Esophagus squamous epithelium (tissue), 5 donors: Measurements from ENCODE around the gene PTGS1. TPM values are rescaled to one million over a fixed set of nuclear protein-coding genes. Genes with fewer than 3 reads are reported as not detected.

Experiments used
- DNase-seq: peaks from one replicate; lab custom pipeline; 2025; lab: John Stamatoyannopoulos, UW
- H3K27ac ChIP-seq, 4 donors: fragments of 200-600 bp; sonication (generic); one replicate each; pipeline ENCODE4 v1.5.1; 2016 to 2019; ENCODE audit warnings: mild to moderate bottlenecking in 1 of 4
- H3K27me3 ChIP-seq, 4 donors: fragments of 200-600 bp; sonication (generic); 1 replicate in 3 of 4; 2 replicates in 1 of 4; pipeline versions ENCODE4 v1.5.1 to v1.6.0; 2017 to 2021; ENCODE audit warnings: antibody characterized with exemption in 1 of 4
- H3K36me3 ChIP-seq, 3 donors: fragments of 200-600 bp; sonication (generic); one replicate each; pipeline ENCODE4 v1.5.1; 2016 to 2019
- H3K4me1 ChIP-seq, 3 donors: fragments of 200-600 bp; sonication (generic); one replicate each; pipeline ENCODE4 v1.5.1; 2017 to 2019
- H3K4me3 ChIP-seq, 4 donors: fragments of 200-600 bp; sonication (generic); 1 replicate in 3 of 4; 2 replicates in 1 of 4; pipeline ENCODE4 v1.5.1; 2016 to 2019; ENCODE audit warnings: mild to moderate bottlenecking in 2 of 4, moderate library complexity in 1 of 4
- H3K9me3 ChIP-seq, 3 donors: fragments of 200-600 bp; sonication (generic); one replicate each; pipeline ENCODE4 v1.5.1; 2016 to 2019
- POLR2A ChIP-seq, 4 donors: fragments of 450-650 bp; IDR thresholded peaks; one replicate each; pipeline ENCODE4 v1.6.1; 2017; ENCODE audit warnings: antibody characterized with exemption in 4 of 4, mild to moderate bottlenecking in 4 of 4, moderate library complexity in 3 of 4
- WGBS, 2 donors: methylation state at CpG; one replicate each; pipeline ENCODE4 v1.1.5; 2018; 5-methylcytosine and 5-hydroxymethylcytosine counted together
- intact Hi-C: fragments of 100-400 bp; cut with DNase I; formaldehyde crosslinking; loops from one replicate; pipeline ENCODE4 v1.15.0; 2022
- total RNA-seq, 4 donors: library from RNA; depleted of rRNA; stranded (reverse); fragments of >200 nt; gene quantifications; one replicate each; pipeline ENCODE4 v1.1.0, GENCODE V29; 2016
- TF ChIP-seq, protein P1 (sequence below), 6 experiments: fragments of 450-650 bp in 4 of 6; fragments of 200-600 bp in 2 of 6; sonication (generic) in 2 of 6; IDR thresholded peaks; one replicate each; pipeline ENCODE4 v1.5.1; 2016 to 2019; ENCODE audit warnings: antibody characterized with exemption in 6 of 6, mild to moderate bottlenecking in 4 of 6, moderate library complexity in 4 of 6
- donor health status: DM: yes; HTN: yes; CAD: no.

PTGS1 gene
- total RNA-seq, 4 donors from 2014 or later = 15.6 to 36.1 (median 30.3) TPM

DNA sequence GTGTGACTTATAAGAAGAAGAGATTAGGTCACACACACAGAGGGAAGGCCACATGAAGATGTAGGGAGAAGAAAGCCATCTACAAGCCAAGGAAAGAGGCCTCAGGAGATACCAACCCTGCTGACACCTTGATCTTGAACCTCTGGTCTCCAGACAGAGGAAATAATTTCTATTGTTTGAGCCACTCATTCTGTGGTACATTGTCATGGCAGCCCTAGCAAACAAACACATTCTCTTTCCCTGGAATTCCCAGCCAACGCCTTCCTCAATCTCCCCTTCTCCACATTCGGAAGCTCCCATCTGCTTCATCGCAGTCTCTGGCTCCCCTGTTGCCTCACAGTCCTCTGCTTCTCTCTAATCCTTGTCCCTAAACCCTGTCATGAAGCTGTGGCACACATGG lies 16.7 kb downstream of the PTGS1 start:
- Histone ChIP-seq H3K4me3 (no peak overlapping the region), H3K9me3 (no peaks in the 10 kb centered on the region), H3K4me1 (peaks cover 0 to 46% (median 8%) of the 10 kb centered on the region in 3 donors), H3K27ac (peak overlapping the region in 3 of 4 donors; percentile 21 to 48 (median 38)), H3K27me3 (no peaks in the 10 kb centered on the region), H3K36me3 (peaks cover 0 to 55% (median 0%) of the 10 kb centered on the region in 3 donors)
- 82 to 91% methylated on average over 3 of the region's 3 CpGs for WGBS, 2 donors
- no peak for TF ChIP-seq POLR2A (IDR thresholded peaks at IDR 0.05)
- TF ChIP-seq, protein P1, sequence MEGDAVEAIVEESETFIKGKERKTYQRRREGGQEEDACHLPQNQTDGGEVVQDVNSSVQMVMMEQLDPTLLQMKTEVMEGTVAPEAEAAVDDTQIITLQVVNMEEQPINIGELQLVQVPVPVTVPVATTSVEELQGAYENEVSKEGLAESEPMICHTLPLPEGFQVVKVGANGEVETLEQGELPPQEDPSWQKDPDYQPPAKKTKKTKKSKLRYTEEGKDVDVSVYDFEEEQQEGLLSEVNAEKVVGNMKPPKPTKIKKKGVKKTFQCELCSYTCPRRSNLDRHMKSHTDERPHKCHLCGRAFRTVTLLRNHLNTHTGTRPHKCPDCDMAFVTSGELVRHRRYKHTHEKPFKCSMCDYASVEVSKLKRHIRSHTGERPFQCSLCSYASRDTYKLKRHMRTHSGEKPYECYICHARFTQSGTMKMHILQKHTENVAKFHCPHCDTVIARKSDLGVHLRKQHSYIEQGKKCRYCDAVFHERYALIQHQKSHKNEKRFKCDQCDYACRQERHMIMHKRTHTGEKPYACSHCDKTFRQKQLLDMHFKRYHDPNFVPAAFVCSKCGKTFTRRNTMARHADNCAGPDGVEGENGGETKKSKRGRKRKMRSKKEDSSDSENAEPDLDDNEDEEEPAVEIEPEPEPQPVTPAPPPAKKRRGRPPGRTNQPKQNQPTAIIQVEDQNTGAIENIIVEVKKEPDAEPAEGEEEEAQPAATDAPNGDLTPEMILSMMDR (IDR thresholded peaks at IDR 0.05) = no peak
- intact Hi-C loops = no loop called here
- DNase-seq = no peak

DNA sequence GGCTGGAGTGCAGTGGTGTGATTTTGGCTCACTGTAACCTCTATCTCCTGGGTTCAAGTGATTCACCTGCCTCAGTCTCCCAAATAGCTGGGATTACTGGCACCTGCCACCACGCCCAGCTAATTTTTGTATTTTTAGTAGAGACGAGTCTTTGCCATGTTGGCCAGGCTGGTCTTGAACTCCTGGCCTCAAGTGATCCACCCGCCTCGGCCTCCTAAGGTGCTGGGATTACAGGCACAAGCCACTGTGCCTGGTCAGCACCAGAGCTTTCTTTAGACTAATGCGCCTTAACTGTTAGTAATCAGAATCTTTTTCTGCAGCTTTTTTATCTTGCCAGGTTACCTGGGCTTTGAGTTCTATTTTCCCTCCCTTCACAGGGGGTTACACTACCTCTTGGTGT lies 18.4 kb downstream of the PTGS1 start:
- no peak for DNase-seq
- peak overlapping the region in 2 of 4 donors; percentile 55 to 61 for H3K27ac ChIP-seq

DNA sequence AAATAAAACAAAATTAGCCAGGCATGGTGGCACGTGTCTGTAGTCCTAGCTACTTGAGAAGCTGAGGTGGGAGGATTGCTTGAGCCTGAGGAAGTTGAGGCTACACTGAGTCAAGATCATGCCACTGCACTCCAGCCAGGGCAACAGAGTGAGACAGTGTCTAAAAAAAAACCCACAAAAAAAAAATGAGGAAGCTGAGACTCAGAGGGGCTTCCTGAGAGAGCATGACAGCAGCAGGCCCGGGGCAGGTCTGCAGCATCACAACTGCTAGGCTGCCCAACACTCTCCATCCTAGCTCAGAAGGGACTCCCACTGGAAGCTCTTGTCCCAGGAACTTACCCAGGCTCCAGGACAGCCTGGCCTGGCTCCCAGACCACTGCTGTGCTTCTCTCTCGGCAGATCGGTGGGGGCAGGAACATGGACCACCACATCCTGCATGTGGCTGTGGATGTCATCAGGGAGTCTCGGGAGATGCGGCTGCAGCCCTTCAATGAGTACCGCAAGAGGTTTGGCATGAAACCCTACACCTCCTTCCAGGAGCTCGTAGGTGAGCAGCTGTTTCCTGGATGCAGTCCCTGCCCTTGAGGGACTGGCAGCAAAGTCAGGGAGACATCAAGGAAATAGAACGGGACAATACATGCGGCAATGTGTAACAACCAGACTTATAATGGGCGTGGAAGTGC lies 19.1 kb downstream of the PTGS1 start:
- Histone ChIP-seq H3K36me3 (peaks cover 0 to 55% (median 0%) of the 10 kb centered on the region in 3 donors), H3K9me3 (no peaks in the 10 kb centered on the region), H3K4me3 (no peak overlapping the region), H3K4me1 (peaks cover 0 to 56% (median 22%) of the 10 kb centered on the region in 3 donors), H3K27ac (peak overlapping the region in 3 of 4 donors; percentile 50 to 61 (median 55)), H3K27me3 (no peaks in the 10 kb centered on the region)
- TF ChIP-seq, protein P1 (IDR thresholded peaks at IDR 0.05) = no peak
- no peak for TF ChIP-seq POLR2A (IDR thresholded peaks at IDR 0.05)
- no peak for DNase-seq
- intact Hi-C loops = no loop called here
- 24 to 40% methylated on average over 5 of the region's 11 CpGs for WGBS, 2 donors

More for the DNA sequence above, 18.4 kb downstream of the PTGS1 start:
- no peak overlapping the region for H3K4me3 ChIP-seq
- no peaks in the 10 kb centered on the region for H3K9me3 ChIP-seq
- no peaks in the 10 kb centered on the region for H3K27me3 ChIP-seq
- peaks cover 0 to 50% (median 16%) of the 10 kb centered on the region in 3 donors for H3K4me1 ChIP-seq
- peaks cover 0 to 60% (median 0%) of the 10 kb centered on the region in 3 donors for H3K36me3 ChIP-seq
- TF ChIP-seq, protein P1 (IDR thresholded peaks at IDR 0.05) = no peak
- no peak for TF ChIP-seq POLR2A (IDR thresholded peaks at IDR 0.05)
- WGBS, 2 donors = 91 to 92% methylated on average over 5 of the region's 5 CpGs
- intact Hi-C loops = no loop called here

DNA sequence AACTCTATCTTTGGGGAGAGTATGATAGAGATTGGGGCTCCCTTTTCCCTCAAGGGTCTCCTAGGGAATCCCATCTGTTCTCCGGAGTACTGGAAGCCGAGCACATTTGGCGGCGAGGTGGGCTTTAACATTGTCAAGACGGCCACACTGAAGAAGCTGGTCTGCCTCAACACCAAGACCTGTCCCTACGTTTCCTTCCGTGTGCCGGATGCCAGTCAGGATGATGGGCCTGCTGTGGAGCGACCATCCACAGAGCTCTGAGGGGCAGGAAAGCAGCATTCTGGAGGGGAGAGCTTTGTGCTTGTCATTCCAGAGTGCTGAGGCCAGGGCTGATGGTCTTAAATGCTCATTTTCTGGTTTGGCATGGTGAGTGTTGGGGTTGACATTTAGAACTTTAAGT lies 21.5 kb downstream of the PTGS1 start:
- intact Hi-C loops = no loop called here
- DNase-seq = no peak
- no peak for TF ChIP-seq POLR2A (IDR thresholded peaks at IDR 0.05)
- TF ChIP-seq, protein P1 (IDR thresholded peaks at IDR 0.05) = no peak
- peaks cover 0 to 62% (median 23%) of the 10 kb centered on the region in 3 donors for H3K4me1 ChIP-seq
- no peaks in the 10 kb centered on the region for H3K27me3 ChIP-seq
- H3K9me3 ChIP-seq = no peaks in the 10 kb centered on the region
- H3K27ac ChIP-seq = peak overlapping the region in 3 of 4 donors; percentile 71 to 85 (median 79)
- H3K36me3 ChIP-seq = peaks cover 0 to 32% (median 0%) of the 10 kb centered on the region in 3 donors
- H3K4me3 ChIP-seq = no peak overlapping the region
- 94 to 97% methylated on average over 4 to 9 of the region's 9 CpGs for WGBS, 2 donors

DNA sequence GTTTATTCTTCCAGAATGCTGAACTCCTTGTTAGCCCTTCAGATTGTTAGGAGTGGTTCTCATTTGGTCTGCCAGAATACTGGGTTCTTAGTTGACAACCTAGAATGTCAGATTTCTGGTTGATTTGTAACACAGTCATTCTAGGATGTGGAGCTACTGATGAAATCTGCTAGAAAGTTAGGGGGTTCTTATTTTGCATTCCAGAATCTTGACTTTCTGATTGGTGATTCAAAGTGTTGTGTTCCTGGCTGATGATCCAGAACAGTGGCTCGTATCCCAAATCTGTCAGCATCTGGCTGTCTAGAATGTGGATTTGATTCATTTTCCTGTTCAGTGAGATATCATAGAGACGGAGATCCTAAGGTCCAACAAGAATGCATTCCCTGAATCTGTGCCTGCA lies 21.9 kb downstream of the PTGS1 start:
- Histone ChIP-seq H3K4me1 (peaks cover 0 to 62% (median 23%) of the 10 kb centered on the region in 3 donors), H3K36me3 (peaks cover 0 to 27% (median 0%) of the 10 kb centered on the region in 3 donors), H3K9me3 (no peaks in the 10 kb centered on the region), H3K27me3 (no peaks in the 10 kb centered on the region), H3K27ac (peak overlapping the region in 3 of 4 donors; percentile 71 to 85 (median 79)), H3K4me3 (no peak overlapping the region)
- intact Hi-C loops = no loop called here
- 69 to 95% methylated on average over 1 to 2 of the region's 2 CpGs for WGBS, 2 donors
- TF ChIP-seq POLR2A (IDR thresholded peaks at IDR 0.05) = no peak
- TF ChIP-seq, protein P1 (IDR thresholded peaks at IDR 0.05) = no peak
- DNase-seq = no peak
